WTC11 (cell line): ENCODE measurements around the gene SOCS4. TPM values are rescaled to one million over a fixed set of nuclear protein-coding genes. Genes with fewer than 3 reads are reported as not detected.

ENCODE experiments used
- ATAC-seq: fragments of 200-7000 bp; cut with Tn5 transposase; 2 replicates; pipeline ENCODE4 v1.10.0; 2021; ENCODE audit warnings: mild to moderate bottlenecking, moderate library complexity
- CTCF ChIA-PET: fragments of 300-600 bp; sonication (Branson Sonifier 250); formaldehyde crosslinking; loops from one replicate; lab custom pipeline; 2021; ENCODE audit warnings: antibody characterized with exemption; lab: Charles Lee
- POLR2A ChIA-PET: fragments of 350-600 bp; sonication (Branson Sonifier 250); formaldehyde crosslinking; loops from one replicate; lab custom pipeline; 2021; ENCODE audit warnings: antibody characterized with exemption; lab: Charles Lee
- DNase-seq: peaks from one replicate; pipeline ENCODE4 v3.0.0; 2021; ENCODE audit warnings: low spot score
- H3K27ac Mint-ChIP-seq: 2 replicates; pipeline ENCODE4 v1.8.0; 2021; ENCODE audit warnings: mixed read lengths
- H3K27me3 Mint-ChIP-seq: 2 replicates; pipeline ENCODE4 v1.8.0; 2021; ENCODE audit warnings: low read depth, mild to moderate bottlenecking, moderate library complexity, mixed read lengths
- H3K36me3 Mint-ChIP-seq: 2 replicates; pipeline ENCODE4 v1.8.0; 2021; ENCODE audit warnings: mixed read lengths
- H3K4me1 Mint-ChIP-seq: 2 replicates; pipeline ENCODE4 v1.8.0; 2022; ENCODE audit warnings: mixed read lengths
- H3K4me3 Mint-ChIP-seq: 2 replicates; pipeline ENCODE4 v1.8.0; 2021; ENCODE audit warnings: mild to moderate bottlenecking, moderate library complexity, mixed read lengths
- H3K9me3 Mint-ChIP-seq: 2 replicates; pipeline ENCODE4 v1.8.0; 2021; ENCODE audit warnings: mixed read lengths
- CDX4 ChIP-seq: fragments of 250-450 bp; sonication (Bioruptor Pico); IDR thresholded peaks from 2 replicates; pipeline ENCODE4 v1.9.0; 2021; ENCODE audit warnings: moderate library complexity, mild to moderate bottlenecking, inconsistent platforms, borderline replicate concordance
- CREB1 ChIP-seq: sonication (generic); formaldehyde crosslinking; IDR thresholded peaks from 2 replicates; pipeline ENCODE4 v1.8.0; 2023; ENCODE audit warnings: mild to moderate bottlenecking, missing genetic modification reagents
- ETV6 ChIP-seq: sonication (generic); formaldehyde crosslinking; IDR thresholded peaks from 2 replicates; pipeline ENCODE4 v1.8.1; 2022; ENCODE audit warnings: mild to moderate bottlenecking, missing genetic modification reagents
- GABPB1 ChIP-seq: sonication (generic); formaldehyde crosslinking; IDR thresholded peaks from 2 replicates; pipeline ENCODE4 v1.8.1; 2023; ENCODE audit warnings: mild to moderate bottlenecking, missing genetic modification reagents
- IRF2 ChIP-seq: sonication (generic); formaldehyde crosslinking; IDR thresholded peaks from 2 replicates; pipeline ENCODE4 v1.8.0; 2022; ENCODE audit warnings: low read depth, missing genetic modification reagents, borderline replicate concordance
- KAT7 ChIP-seq: sonication (generic); formaldehyde crosslinking; IDR thresholded peaks from 2 replicates; pipeline ENCODE4 v1.8.1; 2023; ENCODE audit warnings: missing genetic modification reagents, mild to moderate bottlenecking, borderline replicate concordance
- MLX ChIP-seq: sonication (generic); formaldehyde crosslinking; IDR thresholded peaks from 2 replicates; pipeline ENCODE4 v1.8.1; 2023; ENCODE audit warnings: mild to moderate bottlenecking, missing genetic modification reagents, moderate library complexity
- NR1H2 ChIP-seq: sonication (generic); formaldehyde crosslinking; IDR thresholded peaks from 2 replicates; pipeline ENCODE4 v1.9.0; 2021; ENCODE audit warnings: mild to moderate bottlenecking, moderate library complexity, missing genetic modification reagents
- RORB ChIP-seq: fragments of 250-450 bp; sonication (Bioruptor Pico); IDR thresholded peaks from 2 replicates; pipeline ENCODE4 v1.9.0; 2021; ENCODE audit warnings: mild to moderate bottlenecking
- SMAD4 ChIP-seq: sonication (generic); formaldehyde crosslinking; IDR thresholded peaks from 2 replicates; pipeline ENCODE4 v1.8.0; 2022; ENCODE audit warnings: mild to moderate bottlenecking, missing genetic modification reagents
- STAT6 ChIP-seq: sonication (generic); formaldehyde crosslinking; conservative IDR thresholded peaks from 2 replicates; pipeline ENCODE4 v1.8.1; 2023; ENCODE audit warnings: mild to moderate bottlenecking, low read depth, missing genetic modification reagents, moderate library complexity
- ZNF219 ChIP-seq: sonication (generic); formaldehyde crosslinking; IDR thresholded peaks from 2 replicates; pipeline ENCODE4 v1.8.0; 2023; ENCODE audit warnings: missing genetic modification reagents, mild to moderate bottlenecking, borderline replicate concordance
- ZNF425 ChIP-seq: fragments of 250-450 bp; sonication (Bioruptor Pico); conservative IDR thresholded peaks from 2 replicates; pipeline ENCODE4 v1.9.0; 2021; ENCODE audit warnings: mild to moderate bottlenecking
- ZNF512 ChIP-seq: sonication (generic); formaldehyde crosslinking; IDR thresholded peaks from 2 replicates; pipeline ENCODE4 v1.8.1; 2022; ENCODE audit warnings: missing genetic modification reagents, borderline replicate concordance
- total RNA-seq: library from RNA; stranded (reverse); gene quantifications from 3 replicates; pipeline ENCODE4 v1.2.3, GENCODE V29; 2021
- TF ChIP-seq, protein P1 (sequence below): sonication (generic); formaldehyde crosslinking; IDR thresholded peaks from 2 replicates; pipeline ENCODE4 v1.8.0; 2022; ENCODE audit warnings: mild to moderate bottlenecking, missing genetic modification reagents
- TF ChIP-seq, protein P2 (sequence below): sonication (generic); formaldehyde crosslinking; IDR thresholded peaks from 2 replicates; pipeline ENCODE4 v1.8.1; 2022; ENCODE audit warnings: low read depth, missing genetic modification reagents, borderline replicate concordance
- TF ChIP-seq, protein P3 (sequence below): sonication (generic); formaldehyde crosslinking; IDR thresholded peaks from 2 replicates; pipeline ENCODE4 v1.8.1; 2023; ENCODE audit warnings: mild to moderate bottlenecking, missing genetic modification reagents, moderate library complexity

The SOCS4 gene
- total RNA-seq, 1 experiment from 2014 or later, result 21.3 TPM

- TF ChIP-seq ZNF219 (CRISPR knock-in tag), result no peak
These were observed 71.0 kb downstream of the SOCS4 start (continued) for GRCh38 chr14:55097881-55098560.

DNA sequence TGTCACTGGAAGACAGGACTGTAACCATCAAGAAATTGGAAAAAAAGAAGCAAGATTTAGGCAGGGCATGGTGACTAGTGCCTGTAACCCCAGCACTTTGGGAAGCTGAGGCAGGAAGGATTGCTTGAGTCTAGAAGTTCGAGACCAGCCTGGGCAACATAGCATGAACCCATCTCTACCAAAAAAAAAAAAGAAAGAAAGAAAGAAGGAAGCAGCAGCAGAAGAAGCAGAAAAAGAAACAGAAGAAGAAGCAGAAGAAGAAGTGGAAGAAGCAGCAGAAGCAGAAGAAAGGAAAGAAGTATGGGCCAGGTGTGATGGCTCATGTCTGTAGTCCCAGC, 71.5 kb downstream of the SOCS4 start:
- Mint-ChIP-seq H3K4me3 (no peak overlapping the region), H3K9me3 (no peaks in the 10 kb centered on the region), H3K36me3 (no peaks in the 10 kb centered on the region), H3K27me3 (no peaks in the 10 kb centered on the region; the same call in 1 of the 2 replicates)
- no peak for ATAC-seq
- CTCF ChIA-PET, result no interaction called here
- DNase-seq, result no peak
- no peak for TF ChIP-seq GABPB1 (CRISPR knock-in tag)
- TF ChIP-seq IRF2 (CRISPR knock-in tag), result no peak
- no peak for TF ChIP-seq RORB (CRISPR knock-in tag)
- TF ChIP-seq ETV6 (CRISPR knock-in tag), result no peak
- TF ChIP-seq, protein P1, sequence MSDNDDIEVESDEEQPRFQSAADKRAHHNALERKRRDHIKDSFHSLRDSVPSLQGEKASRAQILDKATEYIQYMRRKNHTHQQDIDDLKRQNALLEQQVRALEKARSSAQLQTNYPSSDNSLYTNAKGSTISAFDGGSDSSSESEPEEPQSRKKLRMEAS, result no peak
- no peak for TF ChIP-seq NR1H2 (CRISPR knock-in tag)
- TF ChIP-seq, protein P2, sequence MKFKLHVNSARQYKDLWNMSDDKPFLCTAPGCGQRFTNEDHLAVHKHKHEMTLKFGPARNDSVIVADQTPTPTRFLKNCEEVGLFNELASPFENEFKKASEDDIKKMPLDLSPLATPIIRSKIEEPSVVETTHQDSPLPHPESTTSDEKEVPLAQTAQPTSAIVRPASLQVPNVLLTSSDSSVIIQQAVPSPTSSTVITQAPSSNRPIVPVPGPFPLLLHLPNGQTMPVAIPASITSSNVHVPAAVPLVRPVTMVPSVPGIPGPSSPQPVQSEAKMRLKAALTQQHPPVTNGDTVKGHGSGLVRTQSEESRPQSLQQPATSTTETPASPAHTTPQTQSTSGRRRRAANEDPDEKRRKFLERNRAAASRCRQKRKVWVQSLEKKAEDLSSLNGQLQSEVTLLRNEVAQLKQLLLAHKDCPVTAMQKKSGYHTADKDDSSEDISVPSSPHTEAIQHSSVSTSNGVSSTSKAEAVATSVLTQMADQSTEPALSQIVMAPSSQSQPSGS (CRISPR knock-in tag), result no peak
- TF ChIP-seq ZNF512 (CRISPR knock-in tag), result no peak
- TF ChIP-seq STAT6 (CRISPR knock-in tag), result no peak
- no peak for TF ChIP-seq KAT7 (CRISPR knock-in tag)
- no peak for TF ChIP-seq SMAD4
- TF ChIP-seq ZNF425 (CRISPR knock-in tag), result no peak
- TF ChIP-seq MLX (CRISPR knock-in tag), result no peak
- TF ChIP-seq CREB1 (CRISPR knock-in tag), result no peak
- no peak for TF ChIP-seq CDX4 (CRISPR knock-in tag)
- TF ChIP-seq, protein P3, sequence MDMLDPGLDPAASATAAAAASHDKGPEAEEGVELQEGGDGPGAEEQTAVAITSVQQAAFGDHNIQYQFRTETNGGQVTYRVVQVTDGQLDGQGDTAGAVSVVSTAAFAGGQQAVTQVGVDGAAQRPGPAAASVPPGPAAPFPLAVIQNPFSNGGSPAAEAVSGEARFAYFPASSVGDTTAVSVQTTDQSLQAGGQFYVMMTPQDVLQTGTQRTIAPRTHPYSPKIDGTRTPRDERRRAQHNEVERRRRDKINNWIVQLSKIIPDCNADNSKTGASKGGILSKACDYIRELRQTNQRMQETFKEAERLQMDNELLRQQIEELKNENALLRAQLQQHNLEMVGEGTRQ (CRISPR knock-in tag), result no peak
- TF ChIP-seq, all 79 proteins: peak for 0
- POLR2A ChIA-PET, result no interaction called here
- Mint-ChIP-seq H3K27ac (no peak overlapping the region), H3K4me1 (peaks cover 25% of the 10 kb centered on the region)
